ENCODE measurements around the gene RIPK4. TPM values are rescaled to one million over a fixed set of nuclear protein-coding genes. Genes with fewer than 3 reads are reported as not detected.

RIPK4 gene
- total RNA-seq, 3 donors from 2014 or later = 5.1 to 14.8 (median 10.2) TPM

- intact Hi-C loops (cut with DNase I, micrococcal nuclease) = no loop called here
- no peak overlapping the region for H3K4me3 ChIP-seq
- H3K36me3 ChIP-seq (ENCODE audit: low read depth) = no peaks in the 10 kb centered on the region
- no peak for DNase-seq
- TF ChIP-seq CTCF (IDR thresholded peaks at IDR 0.05) = no peak
- no peaks in the 10 kb centered on the region for H3K9me3 ChIP-seq
- H3K4me1 ChIP-seq (ENCODE audit: low read depth) = peaks cover 22% of the 10 kb centered on the region
- no peak for ATAC-seq
These were observed 54.1 kb downstream of the RIPK4 start for GRCh38 chr21:41712730-41713129.

GRCh38 chr21:41712201-41712600 lies 54.7 kb downstream of the RIPK4 start:
- no peak for TF ChIP-seq CTCF (IDR thresholded peaks at IDR 0.05)
- peaks cover 22% of the 10 kb centered on the region for H3K4me1 ChIP-seq (ENCODE audit: low read depth)
- no peak for ATAC-seq
- no peaks in the 10 kb centered on the region for H3K36me3 ChIP-seq (ENCODE audit: low read depth)
- peak in 1 of 3 donors; percentile 47 for DNase-seq
- H3K9me3 ChIP-seq = no peaks in the 10 kb centered on the region
- intact Hi-C loops (cut with DNase I, micrococcal nuclease) = no loop called here
- no peak overlapping the region for H3K4me3 ChIP-seq

GRCh38 chr21:41711416-41712007 lies 55.3 kb downstream of the RIPK4 start:
- peak; percentile 61 for ATAC-seq
- peak; percentile 70 to 78 (median 78) for DNase-seq
- intact Hi-C loops (cut with DNase I, micrococcal nuclease) = no loop called here
- no peak for TF ChIP-seq CTCF (IDR thresholded peaks at IDR 0.05)
- Histone ChIP-seq H3K9me3 (no peaks in the 10 kb centered on the region), H3K4me1 (ENCODE audit: low read depth) (peaks cover 22% of the 10 kb centered on the region), H3K36me3 (ENCODE audit: low read depth) (no peaks in the 10 kb centered on the region), H3K4me3 (no peak overlapping the region)

GRCh38 chr21:41710823-41711160 lies 56.1 kb downstream of the RIPK4 start:
- intact Hi-C loops (cut with DNase I, micrococcal nuclease) = no loop called here
- peaks cover 29% of the 10 kb centered on the region for H3K4me1 ChIP-seq (ENCODE audit: low read depth)
- DNase-seq (no peak), ATAC-seq (no peak)
- no peak for TF ChIP-seq CTCF (IDR thresholded peaks at IDR 0.05)
- no peaks in the 10 kb centered on the region for H3K9me3 ChIP-seq
- H3K4me3 ChIP-seq = no peak overlapping the region
- H3K36me3 ChIP-seq (ENCODE audit: low read depth) = no peaks in the 10 kb centered on the region

- H3K4me3 ChIP-seq = no peak overlapping the region
- intact Hi-C loops (cut with DNase I, micrococcal nuclease) = no loop called here
- no peak for TF ChIP-seq CTCF (IDR thresholded peaks at IDR 0.05)
- ATAC-seq = no peak
- H3K9me3 ChIP-seq = no peaks in the 10 kb centered on the region
- peak in 1 of 3 donors; percentile 39 for DNase-seq
- H3K36me3 ChIP-seq (ENCODE audit: low read depth) = no peaks in the 10 kb centered on the region
- H3K4me1 ChIP-seq (ENCODE audit: low read depth) = peaks cover 27% of the 10 kb centered on the region
These were observed 56.7 kb downstream of the RIPK4 start for GRCh38 chr21:41709965-41710822.

Measured in mucosa of descending colon (tissue), 3 donors.